ENCODE results near the gene MICAL2.
A peak's percentile ranks its signal among the peaks of the same experiment; 100 is the strongest.

The MICAL2 gene

GRCh38 chr11:12276831-12277475 lies 166.6 kb downstream of the MICAL2 start:
- DNase-seq: peak; percentile 27 to 92

GRCh38 chr11:12278766-12279671 lies 168.6 kb downstream of the MICAL2 start:
- DNase-seq: no peak

- DNase-seq: no peak
These were observed 169.3 kb downstream of the MICAL2 start for GRCh38 chr11:12279672-12280108.

GRCh38 chr11:12280199-12280837 lies 169.9 kb downstream of the MICAL2 start:
- DNase-seq: peak in 1 of 2 experiments; percentile 47

GRCh38 chr11:12280838-12281565 lies 170.6 kb downstream of the MICAL2 start:
- DNase-seq: no peak

GRCh38 chr11:12281571-12282478 lies 171.4 kb downstream of the MICAL2 start:
- peak; percentile 77 to 81 for DNase-seq

GRCh38 chr11:12282676-12283075 lies 172.3 kb downstream of the MICAL2 start:
- DNase-seq: no peak

- DNase-seq: no peak
These were observed 174.1 kb downstream of the MICAL2 start for GRCh38 chr11:12284316-12285050.

GRCh38 chr11:12285106-12285505 lies 174.7 kb downstream of the MICAL2 start:
- no peak for DNase-seq

- DNase-seq: no peak
These were observed 175.4 kb downstream of the MICAL2 start for GRCh38 chr11:12285811-12286222.

- no peak for DNase-seq
These were observed 176.2 kb downstream of the MICAL2 start for GRCh38 chr11:12286606-12287005.

- no peak for DNase-seq
These were observed 176.6 kb downstream of the MICAL2 start for GRCh38 chr11:12287009-12287373.

GRCh38 chr11:12287374-12288211 lies 177.2 kb downstream of the MICAL2 start:
- no peak for DNase-seq

- peak; percentile 88 to 91 for DNase-seq
These were observed 178.0 kb downstream of the MICAL2 start for GRCh38 chr11:12288212-12288930.

- DNase-seq: no peak
These were observed 178.7 kb downstream of the MICAL2 start for GRCh38 chr11:12288931-12289666.

- no peak for DNase-seq
These were observed 179.5 kb downstream of the MICAL2 start for GRCh38 chr11:12289667-12290476.

- DNase-seq: no peak
These were observed 180.1 kb downstream of the MICAL2 start for GRCh38 chr11:12290477-12290922.

GRCh38 chr11:12291313-12291712 lies 180.9 kb downstream of the MICAL2 start:
- peak; percentile 37 to 61 for DNase-seq

All from NCI-H187 (cell line).